Lower leg skin (tissue), 3 donors: Measurements from ENCODE around the gene PRR35.

Experiments
- CTCF ChIP-seq, 3 donors: fragments of 450-650 bp; IDR thresholded peaks; one replicate each; pipeline ENCODE4 v1.5.1; 2016; ENCODE audit warnings: antibody characterized with exemption in 3 of 3, mild to moderate bottlenecking in 3 of 3, moderate library complexity in 2 of 3
- POLR2A ChIP-seq, 2 donors: fragments of 450-650 bp; IDR thresholded peaks; one replicate each; pipeline ENCODE4 v1.6.1; 2016 to 2017; ENCODE audit warnings: antibody characterized with exemption in 2 of 2, mild to moderate bottlenecking in 1 of 2, moderate library complexity in 1 of 2

- TF ChIP-seq CTCF (IDR thresholded peaks at IDR 0.05) (no peak), POLR2A (IDR thresholded peaks at IDR 0.05) (no peak)
These were observed 8.0 kb upstream of the PRR35 start for GRCh38 chr16:552171-552570.
